Cardiac muscle cell (in vitro differentiated cells and primary cell): Measurements from ENCODE around the gene CYP46A1. TPM values are rescaled to one million over a fixed set of nuclear protein-coding genes. Genes with fewer than 3 reads are reported as not detected.

Experiments
- DNase-seq, 2 donors: peaks; one replicate each; pipeline versions ENCODE4 v3.0.0 to v3.0.0-alpha.2; 2010 to 2017; ENCODE audit warnings: low read depth in 1 of 2, low spot score in 1 of 2
- H3K27ac ChIP-seq: fragments of 200-600 bp; sonication (generic); 2 replicates; pipeline ENCODE4 v1.5.1; 2016
- H3K27me3 ChIP-seq: fragments of 200-600 bp; sonication (generic); 2 replicates; pipeline ENCODE4 v1.6.0; 2016; ENCODE audit warnings: control low read depth
- H3K36me3 ChIP-seq: fragments of 200-600 bp; sonication (generic); 2 replicates; pipeline ENCODE4 v1.5.1; 2016; ENCODE audit warnings: control low read depth
- H3K4me1 ChIP-seq: fragments of 200-600 bp; sonication (generic); 2 replicates; pipeline ENCODE4 v1.8.1; 2017; ENCODE audit warnings: low read depth, mild to moderate bottlenecking, mixed run types
- H3K4me3 ChIP-seq: fragments of 200-600 bp; sonication (generic); 2 replicates; pipeline ENCODE4 v1.5.1; 2016; ENCODE audit warnings: mild to moderate bottlenecking
- H3K9me3 ChIP-seq: fragments of 200-600 bp; sonication (generic); 2 replicates; pipeline ENCODE4 v1.5.1; 2017; ENCODE audit warnings: low read depth, mild to moderate bottlenecking, control low read depth
- CTCF ChIP-seq: IDR thresholded peaks from 2 replicates; pipeline ENCODE4 v1.5.1; 2012; ENCODE audit warnings: low read depth, mild to moderate bottlenecking, low read length
- polyA plus RNA-seq: library from polyadenylated mRNA; unstranded; fragments of >200 nt; fragmentation: Nextera tagmentation; extraction: Ambion mirVana; gene quantifications from 2 replicates; pipeline ENCODE4 v1.2.1, GENCODE V29; 2016
- total RNA-seq: library from RNA; depleted of rRNA; stranded (reverse); fragments of >200 nt; gene quantifications from 2 replicates; pipeline ENCODE4 v1.2.3, GENCODE V29; 2016

The CYP46A1 gene
- total and polyA plus RNA-seq, 2 experiments from 2014 or later: 11.1 to 15.0 TPM

GRCh38 chr14:99643343-99643742 lies 40.8 kb upstream of the CYP46A1 start:
- Histone ChIP-seq H3K9me3 (no peaks in the 10 kb centered on the region), H3K4me1 (no peaks in the 10 kb centered on the region), H3K27ac (no peak overlapping the region), H3K36me3 (no peaks in the 10 kb centered on the region), H3K27me3 (peaks cover 20% of the 10 kb centered on the region), H3K4me3 (no peak overlapping the region)
- DNase-seq: no peak
- TF ChIP-seq CTCF: no peak

DNA sequence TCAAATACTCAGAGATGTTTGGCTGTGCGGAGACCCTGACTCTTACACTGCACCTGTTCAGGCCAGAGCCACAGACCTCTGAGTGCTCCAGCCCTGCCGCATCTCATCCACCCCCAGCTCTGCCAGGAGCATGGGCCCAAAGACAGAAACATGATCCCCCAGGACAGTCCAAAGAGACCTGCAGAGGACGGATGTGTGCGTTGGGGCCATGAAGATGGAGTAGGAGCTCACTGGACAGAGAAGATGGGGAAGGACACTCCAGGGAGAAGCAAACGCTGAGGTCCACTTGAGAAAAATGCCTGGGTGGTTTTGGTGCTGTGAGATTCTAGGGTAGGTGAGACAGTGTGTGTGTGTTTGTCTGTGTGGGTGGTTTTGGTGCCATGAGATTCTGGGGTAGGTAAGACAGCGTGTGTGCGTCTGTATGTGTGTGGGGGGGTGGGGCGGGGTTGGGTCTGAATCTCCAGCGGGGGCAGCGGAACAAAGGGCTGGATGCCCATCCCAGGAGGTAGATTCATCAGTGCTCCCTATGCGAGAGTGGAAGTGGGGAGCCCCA lies 40.0 kb upstream of the CYP46A1 start:
- TF ChIP-seq CTCF: no peak
- no peak overlapping the region for H3K4me3 ChIP-seq

GRCh38 chr14:99644723-99645544 lies 39.2 kb upstream of the CYP46A1 start, which contains the start of gene HHIPL1:
Gene HHIPL1 (plus strand): TSS chr14:99645129. CDS start chr14:99645208, 79 bp downstream.
- no peak for TF ChIP-seq CTCF
- Histone ChIP-seq H3K36me3 (no peaks in the 10 kb centered on the region), H3K4me1 (no peaks in the 10 kb centered on the region), H3K27me3 (peaks cover 20% of the 10 kb centered on the region), H3K9me3 (no peaks in the 10 kb centered on the region), H3K27ac (no peak within 1 kb of the TSS), H3K4me3 (peak within 1 kb of the TSS; percentile 11)
- peak; percentile 42 to 64 for DNase-seq

More for the DNA sequence above, 40.0 kb upstream of the CYP46A1 start:
- DNase-seq: no peak
- Histone ChIP-seq H3K4me1 (no peaks in the 10 kb centered on the region), H3K9me3 (no peaks in the 10 kb centered on the region), H3K27me3 (peaks cover 20% of the 10 kb centered on the region), H3K36me3 (no peaks in the 10 kb centered on the region), H3K27ac (no peak overlapping the region)

DNA sequence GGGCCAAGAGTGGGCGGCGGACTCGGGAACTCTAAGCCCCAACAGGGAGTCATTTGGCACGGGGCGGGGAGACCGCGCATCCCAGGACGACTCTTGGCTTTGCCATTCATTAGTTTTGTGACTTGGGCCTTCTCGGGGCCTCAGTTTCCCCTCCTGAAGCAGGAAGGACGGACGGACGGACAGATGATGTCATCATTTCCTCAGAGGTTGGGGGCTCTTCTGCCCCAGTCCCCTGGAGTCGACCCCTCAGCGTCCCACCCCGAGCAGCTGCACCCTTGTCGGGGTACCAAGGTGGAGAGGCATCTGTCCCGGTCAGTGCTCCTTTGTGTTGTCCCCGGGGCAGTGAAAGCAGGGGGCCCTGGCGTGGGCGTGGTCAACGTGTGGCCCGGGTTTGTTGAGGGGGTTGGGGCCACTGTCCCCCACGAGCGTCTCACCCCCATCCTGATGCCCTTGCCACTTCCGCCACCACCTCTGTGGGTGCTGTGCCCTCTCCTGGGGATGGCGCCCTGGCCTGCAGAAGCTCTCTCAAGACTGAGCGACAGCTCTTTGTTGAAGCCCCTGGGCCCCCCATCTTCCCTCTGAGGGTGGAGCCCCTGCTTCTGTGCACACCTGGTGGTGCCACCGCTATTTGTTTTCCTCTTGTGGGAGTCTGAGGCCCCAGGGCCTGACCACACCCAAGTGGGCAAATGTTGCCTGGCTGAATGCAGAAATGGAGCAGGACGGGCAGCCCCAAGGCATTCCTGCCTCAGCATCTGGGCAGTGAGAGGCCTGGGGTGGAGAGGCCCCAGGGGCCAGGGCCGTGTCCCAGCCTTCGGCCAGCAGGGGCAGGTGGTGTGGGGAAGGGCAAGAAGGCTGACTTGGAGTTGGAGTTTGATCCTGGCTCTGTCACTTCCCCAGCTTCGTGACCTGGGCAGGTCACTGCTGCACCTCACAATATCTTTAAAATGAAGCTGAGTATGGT lies 38.3 kb upstream of the CYP46A1 start:
- peak overlapping the region; percentile 11 for H3K4me3 ChIP-seq
- no peak for DNase-seq
- TF ChIP-seq CTCF: no peak

DNA sequence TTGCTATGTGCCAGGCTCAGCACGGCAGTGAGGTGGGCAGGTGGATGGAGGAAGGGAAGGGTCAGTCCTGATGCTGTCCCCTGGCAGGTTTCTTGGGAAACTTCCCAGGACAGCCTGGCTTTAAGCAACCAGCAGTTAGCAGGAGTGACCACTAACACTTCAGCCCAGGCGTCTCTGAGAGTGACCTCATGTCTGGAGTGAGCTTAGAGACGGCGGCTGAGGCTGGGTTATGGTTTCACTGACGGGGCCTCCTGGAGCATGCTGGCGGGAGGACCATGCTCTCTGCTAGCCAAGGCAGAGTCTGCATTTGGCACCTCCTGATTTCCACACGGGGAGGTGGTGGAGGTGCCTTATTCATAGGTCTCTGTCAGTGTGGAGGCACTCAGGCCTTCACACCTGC lies 36.7 kb upstream of the CYP46A1 start:
- Histone ChIP-seq H3K4me1 (no peaks in the 10 kb centered on the region), H3K27ac (no peak overlapping the region), H3K4me3 (no peak overlapping the region), H3K9me3 (no peaks in the 10 kb centered on the region), H3K27me3 (peaks cover 20% of the 10 kb centered on the region), H3K36me3 (no peaks in the 10 kb centered on the region)
- no peak for TF ChIP-seq CTCF
- DNase-seq: no peak

More for the DNA sequence above, 38.3 kb upstream of the CYP46A1 start:
- no peak overlapping the region for H3K27ac ChIP-seq
- peaks cover 20% of the 10 kb centered on the region for H3K27me3 ChIP-seq
- H3K4me1 ChIP-seq: no peaks in the 10 kb centered on the region
- H3K36me3 ChIP-seq: no peaks in the 10 kb centered on the region
- H3K9me3 ChIP-seq: no peaks in the 10 kb centered on the region
